ENCODE measurements around the gene HID1.

HID1 gene

DNA sequence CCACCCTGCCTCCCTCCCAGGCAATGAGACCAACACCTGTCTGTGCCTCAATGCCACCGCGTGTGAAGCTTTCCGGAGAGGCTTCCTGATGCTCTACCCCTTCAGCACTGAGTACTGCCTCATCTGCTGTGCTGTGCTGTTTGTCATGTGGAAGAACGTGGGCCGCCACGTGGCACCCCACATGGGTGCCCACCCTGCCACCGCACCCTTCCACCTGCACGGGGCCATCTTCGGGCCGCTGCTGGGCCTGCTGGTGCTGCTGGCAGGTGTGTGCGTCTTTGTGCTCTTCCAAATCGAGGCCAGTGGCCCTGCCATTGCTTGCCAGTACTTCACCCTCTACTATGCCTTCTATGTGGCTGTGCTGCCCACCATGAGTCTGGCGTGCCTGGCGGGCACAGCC is 25.9 kb downstream of the HID1 start:
- DNase-seq = no peak

- no peak for DNase-seq
Observed at GRCh38 chr17:74945543-74945942, 27.0 kb downstream of the HID1 start.

DNA sequence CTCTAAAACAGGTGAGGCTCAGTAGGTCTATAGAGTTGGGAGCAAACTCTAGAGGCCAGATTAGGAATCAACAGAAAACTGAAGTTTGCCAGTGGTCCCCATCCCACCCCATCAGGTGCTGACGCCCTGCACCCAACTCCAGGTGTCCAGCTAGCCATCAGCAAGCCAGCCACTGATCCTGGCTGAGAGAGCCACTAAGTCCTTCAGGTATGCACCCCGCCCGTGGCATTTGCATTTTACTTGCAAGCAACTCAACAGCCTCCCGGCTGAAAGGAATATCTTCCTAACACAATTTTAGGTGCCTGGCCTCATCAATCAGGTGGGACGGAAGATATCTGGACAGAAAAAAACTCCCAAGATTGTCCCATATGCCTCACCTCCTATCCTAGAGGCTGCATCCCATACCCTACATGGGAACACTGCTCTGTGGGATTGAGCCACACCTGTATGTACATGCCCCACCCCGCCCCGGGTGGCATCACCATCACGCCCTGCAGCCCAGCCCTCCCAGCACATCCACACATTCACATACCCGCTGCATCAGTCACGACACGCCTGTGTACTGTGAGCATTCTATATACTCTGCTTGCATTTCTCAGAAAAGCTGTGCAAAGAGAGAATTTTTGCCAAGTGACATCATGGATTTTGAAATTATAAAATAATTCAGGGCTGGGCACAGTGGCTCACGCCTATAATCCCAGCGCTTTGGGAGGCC is 28.6 kb downstream of the HID1 start:
- DNase-seq = no peak

GRCh38 chr17:74941128-74941725 is 31.3 kb downstream of the HID1 start:
- DNase-seq = no peak

DNA sequence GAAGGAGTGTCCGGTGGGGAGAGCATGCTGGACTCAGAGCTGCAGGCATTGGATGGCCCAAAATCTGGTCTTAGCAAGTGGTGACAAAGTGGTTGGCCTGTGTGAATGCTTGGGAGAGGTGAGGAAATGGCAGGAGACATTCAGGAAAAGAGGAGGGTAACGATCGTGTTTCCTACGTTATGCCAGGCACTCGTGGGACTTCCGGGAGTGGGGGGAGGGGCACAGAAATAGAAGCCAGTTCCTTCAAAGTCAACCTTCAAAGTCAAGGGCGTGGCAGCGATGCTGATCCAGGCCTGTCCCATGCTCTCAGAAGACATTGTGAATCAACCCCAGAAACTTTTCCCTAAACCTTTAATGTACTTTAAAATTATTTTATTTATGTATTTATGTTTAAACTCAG is 33.0 kb downstream of the HID1 start:
- no peak for DNase-seq

GRCh38 chr17:74938194-74938950 is 34.2 kb downstream of the HID1 start:
- DNase-seq = no peak

DNA sequence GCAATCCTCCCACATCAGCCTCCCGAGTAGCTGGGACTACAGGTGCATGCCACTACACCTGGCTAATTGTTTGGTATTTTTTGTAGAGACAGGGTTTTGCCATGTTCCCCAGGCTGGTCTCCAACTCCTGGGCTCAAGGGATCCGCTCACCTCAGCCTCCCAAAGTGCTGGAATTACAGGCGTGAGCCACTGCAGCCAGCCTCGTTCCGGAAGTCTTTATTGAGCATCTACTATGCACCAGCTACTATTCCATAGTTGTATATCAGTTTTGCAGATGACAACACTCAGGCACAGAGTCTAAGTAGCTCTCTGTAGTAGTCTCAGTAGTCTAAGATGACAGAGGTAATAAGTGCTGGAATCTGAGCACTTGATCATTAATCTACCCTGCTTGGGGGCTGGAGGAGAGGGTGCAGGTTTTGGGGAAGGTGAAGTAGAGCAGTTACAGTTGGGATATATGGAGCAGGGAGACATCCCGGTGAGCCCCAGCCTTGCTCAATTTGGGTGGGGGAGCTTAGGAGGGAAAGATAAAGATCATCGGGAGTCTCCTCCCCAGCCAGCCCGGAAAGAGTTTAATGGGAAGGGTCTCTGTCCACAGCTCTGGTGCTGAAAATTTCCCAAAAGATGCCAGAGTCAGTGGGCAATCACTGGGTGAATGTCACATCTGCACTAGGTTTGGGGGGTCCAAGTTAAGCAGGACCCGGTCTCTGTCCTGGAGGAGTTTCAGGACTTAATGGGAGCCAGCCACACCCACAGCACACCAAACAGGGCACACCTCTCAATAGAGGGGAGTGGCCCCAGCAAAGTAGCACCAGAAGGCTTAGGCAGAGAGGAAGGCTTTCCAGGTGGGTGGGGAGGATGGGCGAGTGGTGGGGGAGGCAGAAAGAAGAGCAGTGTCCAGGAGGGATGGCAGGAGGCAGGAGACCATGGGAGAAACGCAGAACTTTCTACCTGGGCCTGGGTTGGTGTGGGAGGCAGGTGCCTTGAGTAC is 35.2 kb downstream of the HID1 start:
- no peak for DNase-seq

GRCh38 chr17:74936470-74936799 is 36.1 kb downstream of the HID1 start:
- no peak for DNase-seq

GRCh38 chr17:74935585-74936469 is 36.7 kb downstream of the HID1 start, which contains the start of gene OTOP3:
Gene OTOP3, plus strand, starts transcription at chr17:74935898. Its CDS starts 24 bp downstream, at chr17:74935922.
- DNase-seq = no peak

GRCh38 chr17:74935048-74935447 is 37.5 kb downstream of the HID1 start:
- DNase-seq = no peak

DNA sequence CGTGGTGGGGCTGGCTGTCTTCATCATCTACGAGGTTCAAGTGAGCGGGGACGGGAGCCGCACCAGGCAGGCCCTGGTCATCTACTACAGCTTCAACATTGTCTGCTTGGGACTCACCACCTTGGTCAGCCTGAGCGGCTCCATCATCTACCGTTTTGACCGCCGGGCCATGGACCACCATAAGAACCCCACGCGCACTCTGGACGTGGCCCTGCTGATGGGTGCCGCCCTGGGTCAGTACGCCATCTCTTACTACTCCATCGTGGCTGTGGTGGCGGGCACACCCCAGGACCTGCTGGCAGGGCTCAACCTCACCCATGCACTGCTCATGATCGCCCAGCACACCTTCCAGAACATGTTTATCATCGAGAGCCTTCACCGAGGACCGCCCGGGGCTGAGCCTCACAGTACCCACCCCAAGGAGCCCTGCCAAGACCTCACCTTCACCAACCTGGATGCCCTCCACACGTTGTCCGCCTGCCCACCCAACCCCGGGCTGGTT is 42.0 kb downstream of the HID1 start:
- DNase-seq = no peak

DNA sequence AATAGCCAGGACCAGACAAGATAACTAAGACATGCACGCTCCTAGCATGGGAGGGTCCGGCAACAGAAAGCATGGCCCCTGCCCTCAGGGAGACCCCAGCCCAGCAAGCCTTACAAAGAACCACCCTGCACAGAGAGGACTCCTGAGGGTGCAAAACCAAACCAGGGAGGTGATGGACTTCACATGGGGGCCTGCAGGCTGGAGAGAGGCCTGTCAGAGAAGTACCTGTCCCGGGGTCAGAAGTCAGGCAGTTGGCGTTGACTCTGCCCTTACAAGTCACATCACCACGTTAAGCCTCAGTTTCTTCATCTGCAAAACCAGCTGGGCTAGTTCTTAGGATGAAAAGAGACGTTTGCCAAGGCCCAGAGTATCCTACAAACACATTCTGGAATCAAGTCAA is 43.8 kb downstream of the HID1 start:
- no peak for DNase-seq

DNA sequence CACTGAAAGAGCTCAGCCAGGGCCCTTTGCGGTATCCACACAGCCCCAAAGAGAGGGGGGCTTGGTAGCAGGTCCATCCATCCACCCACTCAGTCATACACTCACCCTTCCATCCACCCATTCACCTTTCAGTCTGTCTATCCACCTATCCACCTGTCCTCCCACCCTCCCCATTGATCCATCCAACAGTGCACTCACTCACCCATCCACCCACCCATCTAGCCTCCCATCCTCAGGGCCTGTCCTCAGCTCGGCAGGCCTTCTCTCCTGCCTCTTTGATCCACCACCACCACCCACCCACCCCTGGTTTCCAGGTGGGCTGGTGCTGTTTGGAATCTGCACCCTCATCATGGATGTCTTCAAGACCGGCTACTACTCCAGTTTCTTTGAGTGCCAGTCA is 47.3 kb downstream of the HID1 start:
- DNase-seq = no peak

DNA sequence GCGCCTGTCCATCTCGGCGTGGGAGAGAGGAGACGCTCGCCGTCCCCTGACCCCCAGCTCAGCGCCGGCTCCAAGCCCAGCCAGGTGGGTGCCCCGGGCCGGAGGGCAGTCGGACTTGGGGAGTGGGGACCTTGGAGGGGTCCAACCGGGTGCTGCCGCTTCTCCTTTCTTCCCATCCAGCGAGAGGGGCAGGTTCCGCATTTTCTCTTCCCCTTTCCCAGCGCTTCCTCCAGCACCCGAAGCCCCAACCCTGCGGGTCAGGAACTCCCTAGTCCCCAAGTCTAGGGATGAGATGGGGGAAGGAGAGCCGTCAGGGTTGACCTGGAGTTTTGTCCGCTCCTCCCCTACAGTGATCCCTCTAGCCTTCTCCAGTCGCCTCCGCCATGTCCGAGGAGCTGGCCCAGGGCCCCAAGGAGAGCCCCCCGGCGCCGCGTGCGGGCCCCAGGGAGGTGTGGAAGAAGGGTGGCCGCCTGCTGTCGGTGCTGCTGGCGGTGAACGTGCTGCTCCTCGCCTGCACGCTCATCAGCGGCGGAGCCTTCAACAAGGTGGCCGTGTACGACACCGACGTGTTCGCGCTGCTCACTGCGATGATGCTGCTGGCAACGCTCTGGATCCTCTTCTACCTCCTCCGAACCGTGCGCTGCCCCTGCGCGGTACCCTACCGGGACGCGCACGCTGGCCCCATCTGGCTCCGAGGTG is 48.2 kb downstream of the HID1 start, which contains the start of gene OTOP2:
OTOP2 (plus strand) TSS at position 24 of the 699 bp plus-strand sequence; CDS start at position 384, 360 bp downstream.
- peak; percentile 10 to 33 for DNase-seq

DNA sequence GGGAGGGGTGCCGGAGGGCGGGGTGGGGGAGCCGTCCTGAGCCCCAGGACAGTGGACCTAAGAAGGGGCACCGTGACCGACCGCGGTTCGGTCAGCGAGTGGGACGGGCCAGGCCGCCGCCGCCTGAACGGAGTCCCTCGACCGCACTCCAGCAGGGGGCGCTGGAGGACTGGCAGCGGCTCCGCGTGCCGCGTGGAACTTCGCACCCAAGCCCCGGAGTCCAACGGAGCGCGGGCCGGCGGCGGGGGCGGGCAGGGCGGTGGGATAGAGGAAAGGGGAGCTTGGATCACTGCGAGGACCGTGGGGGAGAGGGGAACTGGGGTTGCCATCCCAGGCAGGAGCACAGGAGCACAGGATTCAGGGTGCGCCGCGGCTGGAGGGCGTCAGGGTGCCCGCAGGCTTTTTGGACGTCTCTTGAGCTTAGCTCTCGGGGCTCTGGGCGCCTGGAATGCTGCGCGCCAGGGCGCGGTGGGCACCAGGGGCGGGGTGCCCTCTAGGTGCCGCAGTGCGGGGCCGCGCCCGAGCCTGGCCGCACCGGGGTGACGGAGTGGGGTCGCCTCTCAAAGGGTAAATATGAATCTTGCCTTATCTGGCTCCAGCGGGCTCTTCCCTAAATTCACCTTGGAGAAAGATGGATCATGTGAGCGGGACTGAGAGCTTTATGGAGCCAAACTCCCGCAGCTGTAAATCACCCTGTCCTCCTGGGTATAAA is 48.9 kb downstream of the HID1 start:
- DNase-seq = peak; percentile 65 to 73

DNA sequence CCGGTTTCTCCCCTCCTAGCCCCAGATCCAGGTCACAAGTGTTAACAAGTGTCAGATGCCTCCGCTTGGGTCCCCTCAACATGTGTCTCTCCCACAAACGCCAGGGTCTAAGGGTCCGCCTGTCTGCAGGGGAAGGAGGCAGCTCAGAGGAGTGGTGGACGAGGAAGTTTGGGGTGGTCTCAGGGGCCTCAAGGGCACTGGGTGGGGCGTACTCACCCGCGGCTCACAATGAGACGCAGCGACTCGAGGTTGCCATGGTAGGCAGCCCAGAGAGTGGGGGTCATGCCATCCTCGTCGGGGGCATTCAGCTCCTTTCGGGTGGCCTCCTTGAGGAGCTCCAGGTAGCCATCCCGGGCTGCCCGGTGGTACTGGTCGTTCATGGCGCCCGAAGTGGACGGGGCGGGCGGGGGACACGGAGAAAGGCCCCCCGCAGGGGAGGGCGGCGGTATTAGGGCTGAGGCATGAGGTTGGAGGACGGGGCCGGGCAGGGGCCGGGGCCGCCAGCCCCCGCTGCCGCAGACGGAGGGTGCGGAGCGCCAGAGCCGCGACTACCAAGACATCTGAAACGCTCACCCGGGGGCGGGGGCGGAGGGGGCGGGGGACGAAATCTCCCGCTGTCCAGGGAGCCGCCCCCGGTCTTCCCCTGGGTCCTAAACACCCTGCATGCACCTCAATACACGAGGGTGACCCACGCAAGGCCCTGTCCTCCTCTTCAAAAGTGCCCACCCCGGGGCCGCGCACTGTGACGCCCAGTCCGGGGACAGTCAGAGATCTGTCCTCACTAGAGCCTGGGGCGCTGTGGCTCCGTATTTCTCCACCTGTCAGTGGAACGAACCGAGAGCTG is 49.6 kb downstream of the HID1 start, which contains the start of gene USH1G:
USH1G (minus strand) TSS at position 562 of the 844 bp plus-strand sequence; CDS start at position 380, 182 bp downstream.
- no peak for DNase-seq

- no peak for DNase-seq
Observed at GRCh38 chr17:74922172-74922571, 50.4 kb downstream of the HID1 start.

DNA sequence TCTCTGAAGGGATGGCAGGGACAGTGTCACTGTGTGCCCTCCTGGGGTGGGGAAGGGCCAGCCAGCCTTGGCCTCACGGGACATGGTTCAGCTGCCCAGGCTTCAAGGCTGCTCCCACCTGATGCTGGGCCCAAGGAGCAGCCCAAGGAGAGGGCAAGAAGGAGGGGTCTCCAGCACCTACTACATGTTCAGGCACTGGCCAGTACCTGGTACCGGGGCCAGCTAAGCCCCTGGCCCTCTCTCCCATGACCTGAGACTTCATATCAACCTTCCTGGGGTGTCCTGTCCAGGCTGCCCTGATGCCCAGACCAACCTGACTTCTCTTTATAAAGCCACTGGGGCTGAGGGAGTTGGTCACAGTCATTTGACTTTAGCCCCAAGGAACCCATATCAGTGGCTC is 50.8 kb downstream of the HID1 start:
- no peak for DNase-seq
